Right cardiac atrium (tissue), 5 donors: Measurements from ENCODE around the gene RCL1. TPM values are rescaled to one million over a fixed set of nuclear protein-coding genes. Genes with fewer than 3 reads are reported as not detected.

Experiments
- microRNA-seq, 2 donors: library from miRNA; unstranded; fragments of <30 nt; microRNA quantifications; one replicate each; pipeline ENCODE4 v1.2.0, GENCODE V29; 2020 to 2021
- polyA plus RNA-seq: library from polyadenylated mRNA; stranded (reverse); fragments of 200-250 nt; gene quantifications from one replicate; pipeline ENCODE4 v1.2.3, GENCODE V29; 2013
- total RNA-seq, 4 donors: library from RNA; stranded (reverse); fragmentation: NEBNext Ultra II Directional; extraction: Animal tissue kit (Norgen Biotek cat#: 25700); gene quantifications; one replicate each; pipeline ENCODE4 v1.2.1, GENCODE V29; 2021
- donor health status: healthy with polysubstance abuse.
- donor health status: DM: no; HTN: yes; CAD: no.
- donor health status: DM: no; HTN: no; CAD: no.
- donor health status: DM: no; HTN: yes; CAD: no; lungs with severe emphysema.
- donor health status: DM: yes; HTN: yes; CAD: no.

The RCL1 gene
- total and polyA plus RNA-seq, 5 donors, result 4.8 to 8.1 (median 6.5) TPM

Small RNA genes lying within 50 kb of the gene (microRNA-seq; reads per million reads assigned to microRNA genes)
- 57.3 to 66.5 reads per million in 2 donors for gene MIR101-2

Other genes with a start within 250 kb of the RCL1 start
- 1 to 10 TPM; 3.4 to 4.5 (median 3.8) TPM for gene PLPP6, start 130.7 kb upstream of the RCL1 start, total RNA-seq
- gene PLPP6, start 130.7 kb upstream of the RCL1 start, polyA plus RNA-seq, result 2.1 TPM
- gene SPATA6L, start 126.5 kb upstream of the RCL1 start, total RNA-seq, result 1 to 10 TPM; 1.4 to 1.7 (median 1.6) TPM
- 0.59 TPM for gene SPATA6L, start 126.5 kb upstream of the RCL1 start, polyA plus RNA-seq
- 10 to 100 TPM; 40.2 to 48.4 (median 41.8) TPM for gene CDC37L1, start 113.4 kb upstream of the RCL1 start, total RNA-seq
- 23.7 TPM for gene CDC37L1, start 113.4 kb upstream of the RCL1 start, polyA plus RNA-seq
- 100 to 1,000 TPM; 111 to 153 (median 125) TPM for gene AK3, start 51.7 kb upstream of the RCL1 start, total RNA-seq
- gene AK3, start 51.7 kb upstream of the RCL1 start, polyA plus RNA-seq, result 91.3 TPM
- gene JAK2, start 192.3 kb downstream of the RCL1 start, total RNA-seq, result 10 to 100 TPM; 10.4 to 14.6 (median 12.2) TPM
- gene JAK2, start 192.3 kb downstream of the RCL1 start, polyA plus RNA-seq, result 4.5 TPM